WTC11 (cell line): Measurements from ENCODE around the gene WDR48.

Source experiments
- CREM ChIP-seq: sonication (generic); formaldehyde crosslinking; IDR thresholded peaks from 2 replicates; pipeline ENCODE4 v1.8.1; 2022; ENCODE audit warnings: mild to moderate bottlenecking, missing genetic modification reagents, moderate library complexity
- CTCF ChIP-seq: fragments of 200-600 bp; IDR thresholded peaks from 2 replicates; pipeline ENCODE4 v1.8.0; 2022; ENCODE audit warnings: antibody characterized with exemption
- ELF4 ChIP-seq: sonication (generic); formaldehyde crosslinking; IDR thresholded peaks from 2 replicates; pipeline ENCODE4 v1.8.1; 2022; ENCODE audit warnings: low read depth, mild to moderate bottlenecking, moderate library complexity, missing genetic modification reagents
- FOXK1 ChIP-seq: sonication (generic); formaldehyde crosslinking; IDR thresholded peaks from 2 replicates; pipeline ENCODE4 v1.8.0; 2022; ENCODE audit warnings: mild to moderate bottlenecking, moderate library complexity, missing genetic modification reagents
- FOXP1 ChIP-seq: sonication (generic); formaldehyde crosslinking; IDR thresholded peaks from 2 replicates; pipeline ENCODE4 v1.8.0; 2022; ENCODE audit warnings: missing genetic modification reagents, mild to moderate bottlenecking, moderate library complexity, borderline replicate concordance
- HMGA2 ChIP-seq: fragments of 250-450 bp; sonication (Bioruptor Pico); IDR thresholded peaks from 2 replicates; pipeline ENCODE4 v1.4.0; 2021; ENCODE audit warnings: mild to moderate bottlenecking, moderate library complexity
- JUN ChIP-seq: sonication (generic); formaldehyde crosslinking; IDR thresholded peaks from 2 replicates; pipeline ENCODE4 v1.8.0; 2023; ENCODE audit warnings: mild to moderate bottlenecking, missing genetic modification reagents
- NFYB ChIP-seq: sonication (generic); formaldehyde crosslinking; conservative IDR thresholded peaks from 2 replicates; pipeline ENCODE4 v1.8.0; 2022; ENCODE audit warnings: low read depth, missing genetic modification reagents
- ZNF232 ChIP-seq: sonication (generic); formaldehyde crosslinking; IDR thresholded peaks from 2 replicates; pipeline ENCODE4 v1.8.0; 2022; ENCODE audit warnings: mild to moderate bottlenecking, missing genetic modification reagents
- TF ChIP-seq, protein P1 (sequence below): sonication (generic); formaldehyde crosslinking; IDR thresholded peaks from 2 replicates; pipeline ENCODE4 v1.8.0; 2022; ENCODE audit warnings: missing genetic modification reagents
- TF ChIP-seq, protein P2 (sequence below): sonication (generic); formaldehyde crosslinking; IDR thresholded peaks from 2 replicates; pipeline ENCODE4 v1.8.0; 2022; ENCODE audit warnings: mild to moderate bottlenecking, missing genetic modification reagents
- TF ChIP-seq, protein P3 (sequence below): sonication (generic); formaldehyde crosslinking; IDR thresholded peaks from 2 replicates; pipeline ENCODE4 v1.8.1; 2023; ENCODE audit warnings: mild to moderate bottlenecking, missing genetic modification reagents

- TF ChIP-seq, protein P1, sequence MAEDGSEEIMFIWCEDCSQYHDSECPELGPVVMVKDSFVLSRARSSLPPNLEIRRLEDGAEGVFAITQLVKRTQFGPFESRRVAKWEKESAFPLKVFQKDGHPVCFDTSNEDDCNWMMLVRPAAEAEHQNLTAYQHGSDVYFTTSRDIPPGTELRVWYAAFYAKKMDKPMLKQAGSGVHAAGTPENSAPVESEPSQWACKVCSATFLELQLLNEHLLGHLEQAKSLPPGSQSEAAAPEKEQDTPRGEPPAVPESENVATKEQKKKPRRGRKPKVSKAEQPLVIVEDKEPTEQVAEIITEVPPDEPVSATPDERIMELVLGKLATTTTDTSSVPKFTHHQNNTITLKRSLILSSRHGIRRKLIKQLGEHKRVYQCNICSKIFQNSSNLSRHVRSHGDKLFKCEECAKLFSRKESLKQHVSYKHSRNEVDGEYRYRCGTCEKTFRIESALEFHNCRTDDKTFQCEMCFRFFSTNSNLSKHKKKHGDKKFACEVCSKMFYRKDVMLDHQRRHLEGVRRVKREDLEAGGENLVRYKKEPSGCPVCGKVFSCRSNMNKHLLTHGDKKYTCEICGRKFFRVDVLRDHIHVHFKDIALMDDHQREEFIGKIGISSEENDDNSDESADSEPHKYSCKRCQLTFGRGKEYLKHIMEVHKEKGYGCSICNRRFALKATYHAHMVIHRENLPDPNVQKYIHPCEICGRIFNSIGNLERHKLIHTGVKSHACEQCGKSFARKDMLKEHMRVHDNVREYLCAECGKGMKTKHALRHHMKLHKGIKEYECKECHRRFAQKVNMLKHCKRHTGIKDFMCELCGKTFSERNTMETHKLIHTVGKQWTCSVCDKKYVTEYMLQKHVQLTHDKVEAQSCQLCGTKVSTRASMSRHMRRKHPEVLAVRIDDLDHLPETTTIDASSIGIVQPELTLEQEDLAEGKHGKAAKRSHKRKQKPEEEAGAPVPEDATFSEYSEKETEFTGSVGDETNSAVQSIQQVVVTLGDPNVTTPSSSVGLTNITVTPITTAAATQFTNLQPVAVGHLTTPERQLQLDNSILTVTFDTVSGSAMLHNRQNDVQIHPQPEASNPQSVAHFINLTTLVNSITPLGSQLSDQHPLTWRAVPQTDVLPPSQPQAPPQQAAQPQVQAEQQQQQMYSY = no peak
- TF ChIP-seq NFYB (CRISPR knock-in tag) (no peak), HMGA2 (CRISPR knock-in tag) (no peak), CREM (CRISPR knock-in tag) (no peak), ELF4 (CRISPR knock-in tag) (no peak), CTCF (no peak), FOXP1 (CRISPR knock-in tag) (no peak), JUN (CRISPR knock-in tag) (no peak), FOXK1 (CRISPR knock-in tag) (no peak), ZNF232 (CRISPR knock-in tag) (no peak)
- TF ChIP-seq, protein P2, sequence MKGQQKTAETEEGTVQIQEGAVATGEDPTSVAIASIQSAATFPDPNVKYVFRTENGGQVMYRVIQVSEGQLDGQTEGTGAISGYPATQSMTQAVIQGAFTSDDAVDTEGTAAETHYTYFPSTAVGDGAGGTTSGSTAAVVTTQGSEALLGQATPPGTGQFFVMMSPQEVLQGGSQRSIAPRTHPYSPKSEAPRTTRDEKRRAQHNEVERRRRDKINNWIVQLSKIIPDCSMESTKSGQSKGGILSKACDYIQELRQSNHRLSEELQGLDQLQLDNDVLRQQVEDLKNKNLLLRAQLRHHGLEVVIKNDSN (CRISPR knock-in tag) = no peak
- TF ChIP-seq, protein P3, sequence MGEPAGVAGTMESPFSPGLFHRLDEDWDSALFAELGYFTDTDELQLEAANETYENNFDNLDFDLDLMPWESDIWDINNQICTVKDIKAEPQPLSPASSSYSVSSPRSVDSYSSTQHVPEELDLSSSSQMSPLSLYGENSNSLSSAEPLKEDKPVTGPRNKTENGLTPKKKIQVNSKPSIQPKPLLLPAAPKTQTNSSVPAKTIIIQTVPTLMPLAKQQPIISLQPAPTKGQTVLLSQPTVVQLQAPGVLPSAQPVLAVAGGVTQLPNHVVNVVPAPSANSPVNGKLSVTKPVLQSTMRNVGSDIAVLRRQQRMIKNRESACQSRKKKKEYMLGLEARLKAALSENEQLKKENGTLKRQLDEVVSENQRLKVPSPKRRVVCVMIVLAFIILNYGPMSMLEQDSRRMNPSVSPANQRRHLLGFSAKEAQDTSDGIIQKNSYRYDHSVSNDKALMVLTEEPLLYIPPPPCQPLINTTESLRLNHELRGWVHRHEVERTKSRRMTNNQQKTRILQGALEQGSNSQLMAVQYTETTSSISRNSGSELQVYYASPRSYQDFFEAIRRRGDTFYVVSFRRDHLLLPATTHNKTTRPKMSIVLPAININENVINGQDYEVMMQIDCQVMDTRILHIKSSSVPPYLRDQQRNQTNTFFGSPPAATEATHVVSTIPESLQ (CRISPR knock-in tag) = no peak
Measured at GRCh38 chr3:39124876-39125840, 73.3 kb downstream of the WDR48 start.
